Measurements from ENCODE around the gene SET. TPM values are rescaled to one million over a fixed set of nuclear protein-coding genes. Genes with fewer than 3 reads are reported as not detected.
A peak's percentile ranks its signal among the peaks of the same experiment; 100 is the strongest.

The SET gene
- total RNA-seq, 1 experiment from 2014 or later = 745 TPM

DNA sequence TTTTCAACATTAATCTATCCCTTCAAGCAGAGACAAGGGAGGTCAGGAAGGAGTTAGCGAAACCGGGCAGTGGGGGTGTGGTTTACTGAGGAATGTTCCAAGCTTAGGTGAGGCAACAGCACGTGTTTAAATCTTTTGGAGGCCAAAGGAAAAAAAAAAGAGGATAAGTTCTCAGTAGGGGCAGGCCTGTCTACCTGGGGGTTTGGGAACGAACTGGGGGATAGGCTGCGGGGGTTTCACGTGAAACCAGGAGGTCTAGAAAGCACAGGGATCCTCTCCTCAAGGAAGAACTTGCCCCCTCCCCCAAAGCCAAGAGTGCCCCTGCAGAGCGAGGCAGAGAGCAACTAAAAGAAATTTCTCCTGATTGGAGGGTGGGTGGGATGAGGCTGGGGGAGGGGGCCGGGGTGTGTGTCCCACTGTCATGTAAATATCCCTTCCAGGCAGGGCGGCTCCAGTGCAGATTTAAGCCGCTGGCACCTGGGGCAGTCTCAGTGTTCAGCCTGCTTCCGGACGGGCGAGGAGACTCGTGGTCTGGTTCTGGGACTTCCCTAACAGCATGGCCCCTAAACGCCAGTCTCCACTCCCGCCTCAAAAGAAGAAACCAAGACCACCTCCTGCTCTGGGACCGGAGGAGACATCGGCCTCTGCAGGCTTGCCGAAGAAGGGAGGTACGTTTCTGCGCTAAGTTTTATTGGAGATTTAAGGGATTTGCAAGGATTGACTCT lies 5.5 kb upstream of the SET start:
- DNase-seq = peak; percentile 87 to 89
- H3K9me3 ChIP-seq = no peaks in the 10 kb centered on the region
- no peak for TF ChIP-seq CTCF (IDR thresholded peaks at IDR 0.05; ENCODE audit: insufficient read depth in 1 of 2, low read depth in 1 of 2, low read length in 1 of 2, severe bottlenecking in 1 of 2, unreplicated experiment in 1 of 2)
- no TSS peak for BruUV-seq (replicated peaks)
- Mint-ChIP-seq H3K27ac (ENCODE audit: unreplicated experiment) (peak overlapping the region; percentile 99), H3K27me3 (ENCODE audit: insufficient read depth, unreplicated experiment) (no peaks in the 10 kb centered on the region), H3K4me1 (ENCODE audit: low read depth, unreplicated experiment) (peaks cover 24% of the 10 kb centered on the region), H3K36me3 (ENCODE audit: insufficient read depth, unreplicated experiment) (peaks cover 45% of the 10 kb centered on the region), H3K4me3 (ENCODE audit: unreplicated experiment) (peak overlapping the region; percentile 100), H3K9me3 (ENCODE audit: unreplicated experiment) (no peaks in the 10 kb centered on the region)
- ChIA-PET POLR2A (interaction anchor here (0.6 to 3.0 kb wide), 3 partner anchors 41 to 655 kb away, joined by 5 to 27 read pairs (median 6); partner anchors contain the start of gene ZDHHC12), CTCF (interaction anchor here (1.2 to 1.6 kb wide), 2 partner anchors 48 to 263 kb away, joined by 5 to 16 read pairs; partner anchors contain the start of gene CERCAM)
- no peaks in the 10 kb centered on the region for H3K27me3 ChIP-seq (replicated peaks; ENCODE audit: control insufficient read depth, insufficient read depth, low read length)
- H3K36me3 ChIP-seq (ENCODE audit: control insufficient read depth, insufficient read depth, low read length) = no peaks in the 10 kb centered on the region
- intact Hi-C loops (cut with micrococcal nuclease; ENCODE audit: unreplicated experiment) = loop anchor here (1.0 kb wide), 2 partner anchors 27 to 48 kb away; partner anchors contain the start of gene DYNC2I2
- H3K4me1 ChIP-seq = peaks cover 24% of the 10 kb centered on the region
- peak overlapping the region; percentile 83 for H3K4me3 ChIP-seq (ENCODE audit: low read depth, low read length)

- Mint-ChIP-seq H3K27me3 (ENCODE audit: insufficient read depth, unreplicated experiment) (no peaks in the 10 kb centered on the region), H3K36me3 (ENCODE audit: insufficient read depth, unreplicated experiment) (peaks cover 50% of the 10 kb centered on the region), H3K27ac (ENCODE audit: unreplicated experiment) (peak overlapping the region; percentile 99), H3K9me3 (ENCODE audit: unreplicated experiment) (no peaks in the 10 kb centered on the region), H3K4me3 (ENCODE audit: unreplicated experiment) (peak overlapping the region; percentile 100), H3K4me1 (ENCODE audit: low read depth, unreplicated experiment) (peaks cover 24% of the 10 kb centered on the region)
- DNase-seq = no peak
- H3K4me1 ChIP-seq = peaks cover 24% of the 10 kb centered on the region
- H3K36me3 ChIP-seq (ENCODE audit: control insufficient read depth, insufficient read depth, low read length) = no peaks in the 10 kb centered on the region
- intact Hi-C loops (cut with micrococcal nuclease; ENCODE audit: unreplicated experiment) = loop anchor here (1.0 kb wide), 1 partner anchor 28 kb away; the partner anchor contains the start of gene DYNC2I2
- ChIA-PET CTCF (interaction anchor here (0.5 to 1.6 kb wide), 3 partner anchors 35 to 264 kb away, joined by 4 to 16 read pairs (median 5); partner anchors contain the start of gene CERCAM), POLR2A (interaction anchor here (0.6 to 3.0 kb wide), 3 partner anchors 40 to 654 kb away, joined by 5 to 27 read pairs (median 6); partner anchors contain the start of gene ZDHHC12)
- H3K27me3 ChIP-seq (replicated peaks; ENCODE audit: control insufficient read depth, insufficient read depth, low read length) = no peaks in the 10 kb centered on the region
- H3K4me3 ChIP-seq (ENCODE audit: low read depth, low read length) = peak overlapping the region; percentile 83
- H3K9me3 ChIP-seq = no peaks in the 10 kb centered on the region
- no peak for TF ChIP-seq CTCF (IDR thresholded peaks at IDR 0.05; ENCODE audit: insufficient read depth in 1 of 2, low read depth in 1 of 2, low read length in 1 of 2, severe bottlenecking in 1 of 2, unreplicated experiment in 1 of 2)
- TSS peak; percentile 78 for BruUV-seq (replicated peaks)
Measured at GRCh38 chr9:128684065-128684324, 5.0 kb upstream of the SET start.

GRCh38 chr9:128684325-128685199 lies 4.5 kb upstream of the SET start:
- Mint-ChIP-seq H3K4me3 (ENCODE audit: unreplicated experiment) (peak overlapping the region; percentile 100), H3K4me1 (ENCODE audit: low read depth, unreplicated experiment) (peaks cover 24% of the 10 kb centered on the region), H3K27me3 (ENCODE audit: insufficient read depth, unreplicated experiment) (no peaks in the 10 kb centered on the region), H3K27ac (ENCODE audit: unreplicated experiment) (peak overlapping the region; percentile 99), H3K36me3 (ENCODE audit: insufficient read depth, unreplicated experiment) (peaks cover 54% of the 10 kb centered on the region), H3K9me3 (ENCODE audit: unreplicated experiment) (no peaks in the 10 kb centered on the region)
- ChIA-PET CTCF (interaction anchor here (0.5 to 1.6 kb wide), 3 partner anchors 36 to 264 kb away, joined by 4 to 16 read pairs (median 5); partner anchors contain the start of gene CERCAM), POLR2A (interaction anchor here (0.6 to 3.0 kb wide), 3 partner anchors 40 to 654 kb away, joined by 5 to 27 read pairs (median 6); partner anchors contain the start of gene ZDHHC12)
- Histone ChIP-seq H3K27me3 (replicated peaks; ENCODE audit: control insufficient read depth, insufficient read depth, low read length) (no peaks in the 10 kb centered on the region), H3K4me3 (ENCODE audit: low read depth, low read length) (peak overlapping the region; percentile 83), H3K4me1 (peaks cover 24% of the 10 kb centered on the region), H3K9me3 (no peaks in the 10 kb centered on the region), H3K36me3 (ENCODE audit: control insufficient read depth, insufficient read depth, low read length) (no peaks in the 10 kb centered on the region)
- intact Hi-C loops (cut with micrococcal nuclease; ENCODE audit: unreplicated experiment) = loop anchor here (1.0 kb wide), 1 partner anchor 28 kb away; the partner anchor contains the start of gene DYNC2I2
- peak; percentile 88 to 93 for DNase-seq
- BruUV-seq (replicated peaks) = no TSS peak
- TF ChIP-seq CTCF (IDR thresholded peaks at IDR 0.05; ENCODE audit: insufficient read depth in 1 of 2, low read depth in 1 of 2, low read length in 1 of 2, severe bottlenecking in 1 of 2, unreplicated experiment in 1 of 2) = no peak

Data from Caco-2 (cell line).